ENCODE data around the gene CFAP157.

The CFAP157 gene

GRCh38 chr9:127706836-127707241 lies at the start of gene CFAP157:
CFAP157 (plus strand) TSS chr9:127706988; CDS start chr9:127707032, 44 bp downstream.
- no peak for DNase-seq

- DNase-seq, result no peak
Observed at GRCh38 chr9:127658428-127658827, 48.4 kb upstream of the CFAP157 start.

GRCh38 chr9:127660886-127661741 lies 45.7 kb upstream of the CFAP157 start:
- DNase-seq, result no peak

- DNase-seq, result no peak
Observed at GRCh38 chr9:127662617-127663016, 44.2 kb upstream of the CFAP157 start.

GRCh38 chr9:127664324-127664677 lies 42.5 kb upstream of the CFAP157 start:
- no peak for DNase-seq

- DNase-seq, result no peak
Observed at GRCh38 chr9:127664678-127665507, 41.9 kb upstream of the CFAP157 start.

- no peak for DNase-seq
Observed at GRCh38 chr9:127667127-127667844, 39.5 kb upstream of the CFAP157 start.

GRCh38 chr9:127667906-127668305 lies 38.9 kb upstream of the CFAP157 start:
- DNase-seq, result no peak

- no peak for DNase-seq
Observed at GRCh38 chr9:127673234-127673633, 33.6 kb upstream of the CFAP157 start.

GRCh38 chr9:127676638-127677037 lies 30.1 kb upstream of the CFAP157 start:
- DNase-seq, result no peak

- DNase-seq, result no peak
Observed at GRCh38 chr9:127679506-127679905, 27.3 kb upstream of the CFAP157 start.

- DNase-seq, result no peak
Observed at GRCh38 chr9:127680226-127680625, 26.6 kb upstream of the CFAP157 start.

- DNase-seq, result no peak
Observed at GRCh38 chr9:127680846-127681245, 25.9 kb upstream of the CFAP157 start.

GRCh38 chr9:127682351-127683136 lies 24.2 kb upstream of the CFAP157 start:
- no peak for DNase-seq

- DNase-seq, result no peak
Observed at GRCh38 chr9:127683723-127684122, 23.1 kb upstream of the CFAP157 start.

GRCh38 chr9:127684576-127684975 lies 22.2 kb upstream of the CFAP157 start:
- DNase-seq, result no peak

GRCh38 chr9:127686461-127687393 lies 20.1 kb upstream of the CFAP157 start:
- DNase-seq, result no peak

- DNase-seq, result no peak
Observed at GRCh38 chr9:127689329-127690000, 17.3 kb upstream of the CFAP157 start.

GRCh38 chr9:127690735-127691134 lies 16.1 kb upstream of the CFAP157 start:
- no peak for DNase-seq

- no peak for DNase-seq
Observed at GRCh38 chr9:127692071-127692470, 14.7 kb upstream of the CFAP157 start.

GRCh38 chr9:127693143-127693542 lies 13.6 kb upstream of the CFAP157 start:
- no peak for DNase-seq

Data from hematopoietic multipotent progenitor cell treated with erythropoietin and hydrocortisone succinate and interleukin-3 and kit ligand, for 6 days (in vitro differentiated cells).